RWPE2 (cell line): ENCODE data around the gene FXYD6.

ENCODE experiments used
- ATAC-seq: fragments of 200-7000 bp; cut with Tn5 transposase; 3 replicates; pipeline ENCODE4 v1.9.1; 2021; ENCODE audit warnings: low read depth
- DNase-seq: peaks from one replicate; pipeline ENCODE4 v3.0.0-alpha.2; 2020; ENCODE audit warnings: low spot score
- H3K27ac ChIP-seq: fragments of 450-650 bp; 2 replicates; pipeline ENCODE4 v1.5.1; 2017; ENCODE audit warnings: mild to moderate bottlenecking; ENCODE audit not compliant: poor library complexity, severe bottlenecking
- H3K27me3 ChIP-seq: fragments of 250-450 bp; sonication (Bioruptor Pico); 2 replicates; pipeline ENCODE4 v1.5.1; 2021; ENCODE audit warnings: mild to moderate bottlenecking, moderate library complexity; ENCODE audit not compliant: insufficient read depth, poor library complexity, severe bottlenecking
- H3K36me3 ChIP-seq: fragments of 250-450 bp; sonication (Bioruptor Pico); 2 replicates; pipeline ENCODE4 v1.5.1; 2020; ENCODE audit warnings: low read depth, mild to moderate bottlenecking, moderate library complexity
- H3K4me1 ChIP-seq: fragments of 250-450 bp; sonication (Bioruptor Pico); 2 replicates; pipeline ENCODE4 v1.5.1; 2021; ENCODE audit warnings: mild to moderate bottlenecking, moderate library complexity; ENCODE audit not compliant: insufficient read depth, poor library complexity, severe bottlenecking
- H3K4me3 ChIP-seq: fragments of 250-450 bp; sonication (Bioruptor Pico); 2 replicates; pipeline ENCODE4 v1.5.1; 2021; ENCODE audit warnings: mild to moderate bottlenecking, moderate library complexity; ENCODE audit not compliant: severe bottlenecking
- H3K9me3 ChIP-seq: fragments of 250-450 bp; sonication (Bioruptor Pico); 2 replicates; pipeline ENCODE4 v1.5.1; 2021; ENCODE audit warnings: mild to moderate bottlenecking, moderate library complexity; ENCODE audit not compliant: severe bottlenecking
- TF ChIP-seq, protein P1 (sequence below): fragments of 450-650 bp; IDR thresholded peaks from one replicate; pipeline ENCODE4 v1.5.1; 2017; ENCODE audit warnings: mild to moderate bottlenecking, moderate library complexity; ENCODE audit not compliant: poor library complexity, severe bottlenecking

Gene FXYD6

DNA sequence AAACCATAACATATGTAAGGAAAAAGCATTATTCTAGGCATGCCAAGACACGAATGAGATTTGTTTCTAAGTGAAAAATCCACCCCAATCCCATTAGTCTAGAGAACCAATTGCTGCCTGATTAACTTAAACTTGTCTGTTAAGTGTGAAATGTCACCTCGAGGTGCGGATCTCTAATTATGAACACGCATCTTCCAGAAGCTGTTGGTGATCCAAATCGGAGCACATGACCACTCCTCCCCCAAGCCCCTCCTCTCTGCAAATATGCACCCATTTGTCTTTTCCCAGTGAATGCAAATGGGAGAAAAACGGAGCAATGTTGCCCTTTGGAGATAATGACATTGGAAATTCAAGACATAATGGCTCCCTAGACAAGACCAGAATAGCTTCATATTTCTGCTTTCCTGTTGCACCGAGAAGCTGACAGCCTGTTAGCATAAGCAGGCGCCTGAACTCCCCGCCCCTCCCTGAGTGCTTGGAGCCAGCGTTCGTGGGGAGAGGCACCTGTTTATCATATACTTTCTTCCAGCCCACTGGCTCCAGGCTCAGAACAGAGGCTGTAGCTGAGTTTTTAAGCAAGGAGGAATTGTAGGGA is 6.0 kb upstream of the FXYD6 start:
- Histone ChIP-seq H3K9me3 (no peaks in the 10 kb centered on the region), H3K4me1 (no peaks in the 10 kb centered on the region), H3K4me3 (no peak overlapping the region), H3K27ac (no peak overlapping the region), H3K36me3 (no peaks in the 10 kb centered on the region), H3K27me3 (peaks cover 14% of the 10 kb centered on the region)
- TF ChIP-seq, protein P1, sequence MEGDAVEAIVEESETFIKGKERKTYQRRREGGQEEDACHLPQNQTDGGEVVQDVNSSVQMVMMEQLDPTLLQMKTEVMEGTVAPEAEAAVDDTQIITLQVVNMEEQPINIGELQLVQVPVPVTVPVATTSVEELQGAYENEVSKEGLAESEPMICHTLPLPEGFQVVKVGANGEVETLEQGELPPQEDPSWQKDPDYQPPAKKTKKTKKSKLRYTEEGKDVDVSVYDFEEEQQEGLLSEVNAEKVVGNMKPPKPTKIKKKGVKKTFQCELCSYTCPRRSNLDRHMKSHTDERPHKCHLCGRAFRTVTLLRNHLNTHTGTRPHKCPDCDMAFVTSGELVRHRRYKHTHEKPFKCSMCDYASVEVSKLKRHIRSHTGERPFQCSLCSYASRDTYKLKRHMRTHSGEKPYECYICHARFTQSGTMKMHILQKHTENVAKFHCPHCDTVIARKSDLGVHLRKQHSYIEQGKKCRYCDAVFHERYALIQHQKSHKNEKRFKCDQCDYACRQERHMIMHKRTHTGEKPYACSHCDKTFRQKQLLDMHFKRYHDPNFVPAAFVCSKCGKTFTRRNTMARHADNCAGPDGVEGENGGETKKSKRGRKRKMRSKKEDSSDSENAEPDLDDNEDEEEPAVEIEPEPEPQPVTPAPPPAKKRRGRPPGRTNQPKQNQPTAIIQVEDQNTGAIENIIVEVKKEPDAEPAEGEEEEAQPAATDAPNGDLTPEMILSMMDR = no peak
- no peak for ATAC-seq
- no peak for DNase-seq

DNA sequence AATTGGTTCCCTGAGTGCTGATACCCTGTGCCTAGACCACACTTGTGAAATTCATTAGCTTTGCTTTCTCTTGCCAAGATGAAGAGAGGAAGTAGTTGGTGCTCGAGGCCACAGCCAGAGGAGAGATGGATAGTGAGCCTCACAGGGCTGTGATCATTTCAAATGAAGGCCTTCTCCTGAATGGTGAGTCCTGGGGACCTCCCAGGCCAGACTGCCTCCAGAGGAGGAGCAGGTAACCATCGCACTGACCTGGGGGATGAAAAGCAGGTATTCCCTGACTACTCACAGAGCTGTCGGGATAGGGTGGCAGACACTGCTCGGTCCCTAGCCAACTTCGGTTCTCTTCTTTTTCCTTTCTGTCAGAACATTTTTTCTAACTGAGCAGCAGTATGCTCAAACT is 4.8 kb upstream of the FXYD6 start:
- ATAC-seq (no peak), DNase-seq (no peak)
- H3K4me1 ChIP-seq = no peaks in the 10 kb centered on the region
- no peaks in the 10 kb centered on the region for H3K36me3 ChIP-seq
- H3K27ac ChIP-seq = no peak overlapping the region
- H3K27me3 ChIP-seq = peaks cover 25% of the 10 kb centered on the region
- no peaks in the 10 kb centered on the region for H3K9me3 ChIP-seq
- no peak overlapping the region for H3K4me3 ChIP-seq
- TF ChIP-seq, protein P1 = no peak

DNA sequence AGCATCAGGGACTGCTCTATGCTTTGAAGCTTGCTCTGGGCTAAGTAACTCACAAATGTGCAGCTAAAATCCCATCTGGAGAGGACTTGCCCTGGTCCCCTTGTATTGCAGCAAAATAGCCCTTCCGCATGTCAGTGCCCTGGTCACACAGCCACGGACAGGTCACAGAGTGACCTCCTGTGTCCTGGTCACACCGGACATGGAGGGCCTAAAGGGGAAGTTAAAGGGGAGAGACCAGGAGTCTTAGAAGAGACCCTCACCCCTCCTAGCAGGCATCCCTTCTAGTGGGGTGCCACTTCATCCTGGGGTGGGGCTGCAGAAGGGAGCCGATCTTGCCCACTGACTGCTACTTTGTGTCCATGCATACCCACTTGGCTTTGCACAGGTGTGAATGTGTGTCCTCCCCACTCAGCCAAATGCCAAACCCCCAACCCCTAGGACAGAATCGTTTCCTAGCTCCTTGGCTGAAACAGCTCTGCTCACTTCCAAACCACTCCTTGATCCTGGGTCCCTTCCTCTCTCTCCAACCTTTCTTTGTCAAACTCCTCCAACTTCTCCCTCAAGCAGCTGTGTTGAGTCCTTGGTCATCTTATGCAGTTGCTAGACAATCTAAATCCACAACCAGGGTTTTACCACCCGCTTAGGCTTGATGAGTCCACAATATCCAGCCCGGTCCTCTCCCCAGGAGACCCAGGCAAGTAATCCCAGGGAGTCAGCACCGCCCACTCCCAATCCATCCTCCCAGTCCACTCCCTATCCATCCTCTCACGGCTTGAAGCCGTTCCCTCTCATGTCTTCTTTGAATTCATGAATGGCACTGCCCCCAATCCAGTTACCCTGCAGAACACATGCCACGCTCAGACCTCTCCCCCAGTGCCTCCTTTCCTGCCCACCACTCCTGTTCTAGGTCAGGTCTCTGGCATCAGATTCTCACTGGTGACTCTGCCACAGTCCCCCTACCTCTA is 3.3 kb upstream of the FXYD6 start:
- Histone ChIP-seq H3K36me3 (no peaks in the 10 kb centered on the region), H3K4me1 (no peaks in the 10 kb centered on the region), H3K4me3 (no peak overlapping the region), H3K27ac (no peak overlapping the region), H3K9me3 (no peaks in the 10 kb centered on the region), H3K27me3 (peaks cover 39% of the 10 kb centered on the region)
- DNase-seq (no peak), ATAC-seq (no peak)
- TF ChIP-seq, protein P1 = no peak

DNA sequence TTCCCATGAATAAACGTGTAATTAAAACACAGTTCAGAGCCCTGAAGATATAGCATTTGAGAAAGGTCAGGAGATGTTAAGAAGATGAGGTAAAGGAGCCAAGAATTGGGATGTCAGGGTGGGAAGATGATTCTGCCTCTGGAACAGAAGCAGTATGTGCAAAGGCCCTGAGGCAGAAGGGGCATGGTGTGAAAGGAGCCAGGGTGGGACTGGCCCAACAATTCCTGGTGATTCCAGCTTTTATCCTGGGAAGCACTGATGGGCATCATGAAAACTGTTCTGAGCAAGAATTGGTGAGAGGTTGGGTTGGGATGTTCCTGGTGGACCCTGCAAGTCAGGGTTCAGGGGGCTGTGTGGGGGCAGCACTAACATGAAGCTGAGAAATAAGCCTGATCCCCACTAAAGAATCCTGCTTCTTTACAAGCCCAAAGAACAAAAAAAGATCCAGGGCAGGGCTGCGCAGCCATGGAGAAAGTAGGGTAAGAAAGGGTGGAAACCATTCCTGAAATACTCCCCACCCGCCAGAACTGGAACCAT is 2.5 kb upstream of the FXYD6 start:
- H3K9me3 ChIP-seq = no peaks in the 10 kb centered on the region
- DNase-seq (no peak), ATAC-seq (no peak)
- H3K27ac ChIP-seq = no peak overlapping the region
- TF ChIP-seq, protein P1 = no peak
- no peaks in the 10 kb centered on the region for H3K4me1 ChIP-seq
- H3K27me3 ChIP-seq = peaks cover 47% of the 10 kb centered on the region
- H3K36me3 ChIP-seq = no peaks in the 10 kb centered on the region
- no peak overlapping the region for H3K4me3 ChIP-seq
